Measurements from ENCODE around the gene YIPF7.

The YIPF7 gene

DNA sequence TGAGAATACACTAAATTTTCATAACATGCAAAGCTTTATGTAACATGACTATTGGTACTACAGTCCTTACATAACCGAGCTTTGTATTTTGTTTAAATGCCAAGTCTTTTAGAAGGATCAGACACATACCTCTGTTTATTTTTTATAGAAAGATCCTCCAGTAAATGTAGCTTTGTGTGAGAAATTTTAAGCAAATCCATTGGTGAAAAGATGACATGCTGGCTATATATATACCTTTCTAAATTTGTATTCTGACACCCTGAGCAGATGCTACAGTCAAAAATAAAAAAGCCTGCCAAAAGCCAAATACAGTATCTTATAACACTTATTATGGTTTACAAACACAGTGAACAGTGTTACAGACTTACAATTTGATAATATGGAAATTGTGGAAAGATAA lies at the start of gene YIPF7:
YIPF7 (minus strand) TSS at position 201 of the 400 bp plus-strand sequence. CDS start 1,525 bp downstream, outside the sequence.
- no peak for DNase-seq (ENCODE audit: low read depth in 2 of 2)

DNA sequence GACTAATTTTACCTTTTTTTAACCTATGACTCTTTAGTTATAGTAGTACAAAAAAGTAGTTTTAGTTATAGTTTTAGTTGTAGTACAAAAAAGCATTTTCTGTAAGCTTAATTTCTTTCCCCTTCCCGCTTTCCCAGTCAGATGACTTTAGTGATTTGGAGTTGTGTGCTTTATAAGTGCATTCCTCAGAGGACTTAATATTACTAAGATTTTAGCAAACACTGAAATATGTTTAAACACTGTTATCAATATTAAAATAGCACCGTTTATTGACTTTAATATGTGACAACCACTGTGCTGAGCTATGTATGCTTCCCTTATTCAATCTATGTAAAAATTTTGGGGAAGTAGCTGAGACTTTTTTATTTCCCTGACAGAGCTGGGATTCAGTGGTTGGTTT lies 49.6 kb upstream of the YIPF7 start:
- DNase-seq (ENCODE audit: low read depth in 2 of 2), result no peak

DNA sequence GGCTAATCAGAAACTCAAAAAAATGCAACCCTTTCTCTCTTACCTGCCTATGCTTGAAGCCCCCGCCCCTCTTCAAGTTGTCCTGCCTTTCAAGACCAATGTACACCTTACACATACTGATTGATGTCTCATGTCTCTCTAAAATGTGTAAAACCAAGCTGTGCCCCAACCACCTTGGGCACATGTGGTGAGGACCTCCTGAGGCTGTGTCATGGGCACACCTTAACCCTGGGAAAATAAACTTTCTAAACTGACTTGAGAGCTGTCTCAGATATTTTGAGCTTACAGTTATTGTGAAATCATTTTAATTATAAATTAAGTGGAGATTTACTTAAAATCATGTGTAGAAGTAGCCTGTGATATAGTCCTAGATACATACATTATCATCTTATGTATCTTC lies 49.0 kb upstream of the YIPF7 start:
- DNase-seq (ENCODE audit: low read depth in 2 of 2), result no peak

DNA sequence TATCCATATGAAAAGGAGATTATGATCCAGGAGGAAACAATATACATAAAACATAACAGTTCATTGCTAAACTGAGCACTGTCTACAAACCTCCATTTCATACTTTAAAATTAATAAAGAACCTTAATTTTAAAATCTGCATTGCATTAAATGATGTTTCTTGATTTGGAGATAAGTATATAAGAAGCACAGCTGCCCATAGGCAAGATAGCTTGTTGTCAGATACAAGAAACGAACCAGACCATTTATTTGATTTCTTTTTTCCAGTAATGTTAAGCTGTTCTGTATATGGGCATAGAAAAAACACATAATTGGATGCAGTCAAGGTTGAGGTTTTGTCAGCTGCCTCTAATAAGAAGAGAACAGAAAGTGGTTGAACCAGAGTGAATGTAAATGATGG lies 33.2 kb upstream of the YIPF7 start:
- DNase-seq (ENCODE audit: low read depth in 2 of 2), result no peak

DNA sequence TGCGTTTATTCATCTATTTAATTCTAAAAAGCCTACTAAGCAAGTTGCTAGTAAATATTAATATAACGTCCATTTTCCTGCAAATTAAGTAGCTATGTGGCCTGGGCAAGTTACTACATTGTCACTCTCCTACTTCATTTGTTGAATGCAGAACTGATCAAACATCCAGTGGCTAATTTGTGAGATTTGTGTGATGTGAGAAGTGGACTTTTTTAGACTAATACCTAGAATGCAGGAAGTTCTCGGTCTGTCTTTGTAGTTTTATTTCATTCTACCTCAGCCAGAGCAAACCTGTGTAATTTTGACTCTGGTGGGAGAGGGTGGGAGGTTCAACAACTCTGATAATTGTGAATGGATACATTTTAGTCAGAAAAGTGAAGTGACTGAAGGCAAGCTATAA lies 27.6 kb upstream of the YIPF7 start:
- DNase-seq (ENCODE audit: low read depth in 2 of 2), result no peak

DNA sequence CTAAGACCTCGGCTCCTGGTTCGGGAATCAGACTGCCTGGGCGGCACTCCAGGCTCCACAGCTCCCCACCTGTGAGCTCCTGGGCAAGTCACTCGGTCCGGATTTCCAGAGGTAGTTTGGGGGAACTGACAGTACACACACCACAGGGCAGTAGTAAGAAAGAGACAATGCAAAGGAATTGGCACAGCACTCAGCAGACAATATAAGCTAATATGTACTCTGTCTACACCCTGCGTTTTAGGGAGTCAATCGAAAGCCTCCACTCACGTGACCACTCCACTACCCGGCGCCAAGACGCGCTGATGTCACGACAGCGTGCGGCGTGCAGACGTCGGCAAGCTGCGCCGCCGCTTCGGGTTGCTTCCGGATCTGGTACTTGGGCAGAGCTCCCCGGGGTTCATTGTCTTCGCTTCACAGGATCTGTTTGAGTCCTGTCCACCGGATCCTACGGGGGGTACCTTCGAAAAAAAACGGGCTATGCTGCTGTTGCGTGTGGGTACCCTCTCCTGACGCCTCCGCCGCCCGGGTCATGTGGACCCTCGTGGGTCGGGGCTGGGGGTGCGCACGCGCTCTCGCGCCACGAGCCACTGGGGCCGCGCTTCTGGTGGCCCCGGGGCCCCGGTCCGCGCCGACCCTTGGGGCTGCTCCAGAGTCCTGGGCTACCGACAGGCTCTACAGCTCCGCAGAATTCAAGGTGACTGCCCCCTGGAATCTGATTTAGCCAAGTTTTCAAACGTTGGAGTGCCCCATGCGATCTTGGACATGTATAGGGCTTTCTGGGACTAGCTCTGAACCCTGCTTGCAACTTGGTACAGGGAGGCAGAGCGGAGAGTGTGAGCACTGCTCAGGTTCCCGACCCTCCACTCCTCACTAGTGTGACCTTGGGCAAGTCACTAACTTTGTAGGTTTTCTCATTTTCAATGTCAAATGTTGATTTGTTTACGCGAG lies 26.9 kb upstream of the YIPF7 start, which contains the start of gene GUF1:
GUF1 (plus strand) TSS at position 327 of the 948 bp plus-strand sequence; CDS start at position 530, 203 bp downstream.
- DNase-seq (ENCODE audit: low read depth in 2 of 2), result peak; percentile 78 to 87

DNA sequence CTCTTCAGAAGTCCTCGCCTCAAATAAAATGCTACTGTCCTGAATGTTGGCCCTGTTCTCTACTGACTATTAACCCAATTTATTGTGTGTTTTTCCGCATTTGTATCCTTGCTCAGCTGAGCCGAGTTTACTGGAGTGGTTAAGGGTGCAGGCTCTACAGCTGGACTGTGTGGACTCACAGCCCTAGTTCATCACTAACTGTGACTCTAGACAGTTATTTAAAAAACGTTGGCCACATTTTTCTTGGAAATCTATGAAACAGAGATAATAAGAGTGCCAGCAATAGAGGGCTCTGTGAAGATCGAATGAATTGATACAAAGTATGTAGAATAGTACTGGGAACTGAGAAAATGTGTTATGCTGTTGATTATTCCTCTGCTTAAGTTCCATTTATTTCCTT lies 23.9 kb upstream of the YIPF7 start:
- no peak for DNase-seq (ENCODE audit: low read depth in 2 of 2)

DNA sequence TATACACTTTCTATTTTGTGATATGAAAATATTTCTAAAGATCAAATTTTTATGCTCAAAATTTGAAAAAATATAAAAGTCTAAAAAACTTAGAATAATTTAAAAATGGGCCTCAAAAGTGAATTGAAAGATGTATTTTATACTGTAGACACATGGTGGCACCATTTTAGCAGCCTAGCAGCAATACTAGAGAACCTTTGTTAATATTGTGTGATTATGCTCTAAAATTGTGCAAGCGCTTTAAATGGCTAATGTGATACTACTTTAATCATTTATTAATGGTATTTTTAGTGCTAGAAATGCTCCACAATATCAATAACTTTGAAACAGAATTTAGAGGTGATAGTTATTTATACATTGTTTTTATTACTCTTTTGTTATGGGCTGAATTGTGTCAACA lies 23.0 kb upstream of the YIPF7 start:
- DNase-seq (ENCODE audit: low read depth in 2 of 2), result no peak

DNA sequence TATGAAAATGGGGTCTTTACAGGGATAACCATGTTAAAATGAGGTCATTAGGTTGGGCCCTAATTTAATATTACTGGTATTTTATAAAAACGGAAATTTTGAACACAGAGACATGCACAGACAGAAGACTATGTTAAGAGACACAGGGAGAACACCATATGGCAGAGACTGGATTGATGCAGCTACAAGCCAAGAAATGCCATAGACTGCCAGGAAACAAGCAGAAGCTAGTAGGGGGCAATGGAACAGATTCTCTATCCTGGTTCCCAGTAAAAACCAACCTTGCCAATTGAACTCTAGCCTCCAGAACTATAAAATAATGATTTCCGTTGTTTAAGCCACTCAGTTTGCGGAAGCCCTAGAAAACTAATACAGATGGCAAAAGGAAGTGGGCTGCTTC lies 20.2 kb upstream of the YIPF7 start:
- DNase-seq (ENCODE audit: low read depth in 2 of 2), result no peak

DNA sequence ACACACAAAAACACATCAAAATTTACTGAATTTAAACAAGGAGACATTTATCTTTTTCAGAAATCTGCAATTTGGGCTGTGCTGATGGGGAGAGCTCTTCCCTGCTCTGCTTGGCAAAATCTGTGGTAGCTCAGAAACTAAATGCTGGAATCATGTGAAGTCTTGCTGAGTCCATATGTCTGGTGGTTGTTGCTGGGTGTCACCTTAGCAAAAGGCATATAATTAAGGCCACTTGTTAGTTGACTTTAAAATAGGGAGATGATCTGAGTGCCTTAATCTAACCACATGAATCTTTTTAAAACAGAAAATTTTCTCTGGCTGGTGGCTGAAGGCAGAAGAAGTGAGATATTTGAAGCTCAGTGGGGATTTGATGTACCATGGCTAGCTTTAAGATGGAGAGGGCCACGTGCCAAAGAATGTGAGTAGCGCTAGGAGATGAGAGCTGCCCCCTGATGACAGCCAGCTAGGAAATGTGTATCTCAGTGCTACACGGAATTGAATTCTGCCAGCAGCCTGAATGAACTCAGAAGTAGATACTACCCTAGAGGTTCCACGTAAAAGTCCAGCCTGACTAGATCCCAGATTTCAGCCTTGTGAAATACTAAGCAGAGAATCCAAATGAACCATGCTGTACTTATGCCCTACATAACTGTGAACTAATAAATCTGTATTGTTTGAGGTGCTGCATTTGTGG lies 19.2 kb upstream of the YIPF7 start:
- no peak for DNase-seq (ENCODE audit: low read depth in 2 of 2)

DNA sequence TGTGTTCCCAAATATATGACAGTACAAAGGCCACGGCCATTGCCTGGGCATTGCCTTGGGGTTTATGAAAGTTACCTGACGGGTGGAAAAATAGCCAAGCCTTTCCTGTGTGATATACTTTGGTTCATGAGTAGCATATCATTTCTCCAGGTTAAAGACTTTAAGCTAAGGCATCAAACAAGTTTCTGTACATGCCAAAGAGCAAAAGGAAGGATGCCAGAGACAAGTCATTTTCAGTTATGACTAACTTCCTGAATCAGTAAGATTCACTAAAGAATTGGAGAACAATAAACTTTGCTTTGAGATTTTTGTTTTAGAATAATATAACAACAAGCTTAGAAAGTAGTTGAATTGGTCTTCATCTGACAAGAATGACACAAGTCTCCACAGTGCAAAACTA lies 17.1 kb upstream of the YIPF7 start:
- no peak for DNase-seq (ENCODE audit: low read depth in 2 of 2)

DNA sequence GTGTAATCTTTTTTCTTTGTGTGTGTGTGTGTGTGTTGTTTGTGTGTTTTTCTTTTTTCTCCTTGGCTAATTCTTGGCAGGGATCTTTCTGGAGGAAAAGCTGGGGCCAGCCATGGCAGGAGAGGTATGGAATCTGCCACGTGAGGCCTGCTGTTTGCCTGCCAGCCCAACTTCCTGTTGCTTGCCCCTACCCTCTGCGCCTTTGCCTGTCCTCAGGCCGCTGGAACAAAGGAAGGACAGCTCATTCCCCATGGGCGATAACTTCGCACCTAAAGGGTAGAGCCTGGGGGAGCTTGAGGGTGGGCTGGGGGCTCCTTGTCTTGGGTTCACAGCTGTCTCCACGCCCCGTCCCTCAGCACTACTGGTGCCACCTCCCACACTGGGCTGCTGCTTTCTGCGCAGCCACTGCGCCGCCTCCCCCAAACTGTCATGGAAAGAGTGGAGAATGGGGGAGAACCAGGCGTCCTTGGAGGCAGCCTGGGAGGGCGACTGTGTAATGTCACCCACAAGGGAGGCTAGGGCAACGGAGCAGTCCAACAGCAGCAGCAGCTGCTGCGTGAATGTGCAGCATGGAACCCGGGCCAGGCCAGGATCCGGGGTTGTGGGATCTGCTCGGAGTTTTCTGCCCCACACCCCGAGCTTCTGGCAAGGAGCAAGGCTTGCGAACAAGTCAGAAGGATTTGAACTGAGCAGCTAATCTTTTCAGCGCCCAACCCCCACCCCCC lies 12.3 kb upstream of the YIPF7 start:
- no peak for DNase-seq (ENCODE audit: low read depth in 2 of 2)

DNA sequence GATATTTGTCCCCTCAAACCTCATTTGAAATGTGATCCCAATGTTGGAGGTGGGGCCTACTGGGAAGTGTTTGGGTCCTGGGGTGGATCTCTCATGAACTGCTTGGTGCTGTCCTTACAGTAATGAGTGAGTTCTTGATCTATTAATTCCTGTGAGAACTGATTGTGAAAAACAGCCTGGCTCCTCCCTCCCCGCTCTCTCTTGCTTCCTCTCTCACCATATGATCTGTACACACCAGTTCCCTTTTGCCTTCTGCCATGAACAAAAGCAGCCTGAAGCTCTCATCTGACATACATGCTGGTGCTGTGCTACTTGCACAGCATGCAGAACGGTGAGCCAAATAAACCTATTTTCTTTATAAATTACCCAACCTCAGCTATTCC lies 11.2 kb upstream of the YIPF7 start:
- DNase-seq (ENCODE audit: low read depth in 2 of 2), result no peak

DNA sequence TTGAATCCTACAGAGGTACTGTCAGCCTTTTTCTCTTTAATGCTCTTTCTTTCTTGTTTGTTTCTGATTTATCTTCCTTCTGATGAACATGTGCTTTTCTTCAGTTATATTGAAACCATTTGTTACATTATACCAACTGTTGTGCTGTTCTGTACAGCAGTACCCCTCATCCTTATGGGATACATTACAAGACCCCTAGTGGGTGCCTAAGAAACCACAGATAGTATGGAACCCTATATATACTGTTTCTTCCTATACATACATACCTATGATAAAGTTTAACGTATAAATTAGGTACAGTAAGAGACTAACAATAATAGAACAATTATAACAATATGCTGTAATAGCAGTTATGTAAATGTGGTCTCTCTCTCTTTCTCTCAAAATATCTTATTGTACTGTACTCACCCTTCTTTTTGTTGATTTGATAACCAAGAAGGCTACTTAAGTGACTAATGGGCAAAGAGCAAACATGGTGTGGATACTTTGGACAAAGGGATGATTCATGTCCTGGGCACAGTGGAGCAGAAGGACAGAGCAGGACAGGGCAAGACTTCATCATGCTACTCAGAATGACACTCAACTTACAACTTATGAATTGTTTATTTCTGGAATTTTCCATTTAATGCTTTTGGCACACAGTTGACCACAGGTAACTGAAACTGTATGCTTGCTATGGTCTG lies 10.7 kb upstream of the YIPF7 start:
- DNase-seq (ENCODE audit: low read depth in 2 of 2), result no peak

DNA sequence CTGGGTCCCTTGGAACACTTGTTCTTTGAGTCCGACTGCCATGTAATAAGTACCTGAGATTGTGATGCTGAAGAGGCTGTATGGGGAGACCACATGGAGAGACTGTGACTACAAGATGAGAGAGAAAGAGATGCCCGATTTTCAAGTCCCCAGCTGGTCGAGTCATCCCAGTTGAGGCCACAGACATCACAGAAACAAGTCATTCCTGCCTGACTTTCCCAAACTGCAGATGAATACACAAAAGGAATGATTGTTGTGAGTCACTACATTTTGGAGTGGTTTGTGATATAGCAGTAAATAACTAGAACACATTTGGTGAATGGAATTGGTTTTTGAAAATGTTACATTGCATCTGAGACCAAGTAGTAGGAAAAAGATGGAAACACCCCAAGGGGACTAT lies 9.0 kb upstream of the YIPF7 start:
- no peak for DNase-seq (ENCODE audit: low read depth in 2 of 2)

DNA sequence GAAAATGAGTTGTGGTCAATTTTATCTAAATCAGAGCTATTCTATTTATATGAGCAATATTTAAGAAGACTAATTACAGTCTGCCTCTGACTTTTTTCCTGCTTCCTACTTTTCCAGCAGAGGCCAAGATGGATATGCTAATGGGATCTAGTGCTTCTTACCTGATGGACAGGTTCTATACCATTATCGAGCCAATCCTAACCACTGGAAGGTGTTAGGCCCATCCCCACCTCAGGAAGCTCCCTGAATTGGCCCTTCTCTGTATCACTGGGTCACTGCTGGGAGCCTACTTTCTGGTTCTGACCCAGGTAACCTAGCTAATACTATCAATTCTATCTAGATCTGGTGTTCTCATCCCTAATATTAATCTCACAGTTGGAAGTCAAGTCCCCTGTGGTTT lies 577 bp upstream of the YIPF7 start:
- no peak for DNase-seq (ENCODE audit: low read depth in 2 of 2)

DNA sequence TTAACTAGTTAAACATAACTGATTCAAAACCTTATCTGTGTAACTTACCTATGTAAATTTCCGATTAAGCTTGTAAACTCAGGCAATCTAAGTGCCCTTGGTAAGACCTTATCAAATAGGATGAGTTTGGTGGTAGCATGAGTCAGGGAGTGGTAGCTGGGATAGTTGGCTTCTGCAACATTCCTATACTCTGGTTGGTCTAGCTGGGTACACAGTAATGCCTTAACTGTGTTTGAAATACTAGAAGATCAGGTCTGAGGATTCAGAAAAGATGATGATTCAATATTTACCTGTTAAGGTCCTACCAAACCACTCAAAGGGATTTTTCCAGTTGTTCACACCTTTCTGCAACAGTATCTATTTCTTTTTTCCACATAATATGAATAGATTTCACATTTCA lies 5.3 kb downstream of the YIPF7 start:
- DNase-seq (ENCODE audit: low read depth in 2 of 2), result no peak

DNA sequence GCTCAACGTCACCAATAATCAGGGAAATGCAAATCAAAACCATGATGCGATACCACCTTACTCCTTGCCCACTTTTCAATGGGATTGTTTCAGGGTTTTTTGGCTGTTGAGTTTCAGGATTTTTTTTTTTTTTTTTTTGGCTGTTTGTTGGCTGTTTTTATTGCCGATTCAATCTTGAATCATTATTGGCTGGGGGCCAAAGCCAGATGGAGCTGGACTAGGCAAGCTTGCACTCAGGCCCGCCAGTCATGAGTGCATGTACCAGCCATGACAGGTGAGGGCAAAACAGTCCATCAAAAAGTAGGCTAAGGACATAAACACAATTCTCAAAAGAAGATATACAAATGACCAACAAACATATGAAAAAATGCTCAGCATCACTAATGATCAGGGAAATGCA lies 13.3 kb downstream of the YIPF7 start:
- DNase-seq (ENCODE audit: low read depth in 2 of 2), result no peak

DNA sequence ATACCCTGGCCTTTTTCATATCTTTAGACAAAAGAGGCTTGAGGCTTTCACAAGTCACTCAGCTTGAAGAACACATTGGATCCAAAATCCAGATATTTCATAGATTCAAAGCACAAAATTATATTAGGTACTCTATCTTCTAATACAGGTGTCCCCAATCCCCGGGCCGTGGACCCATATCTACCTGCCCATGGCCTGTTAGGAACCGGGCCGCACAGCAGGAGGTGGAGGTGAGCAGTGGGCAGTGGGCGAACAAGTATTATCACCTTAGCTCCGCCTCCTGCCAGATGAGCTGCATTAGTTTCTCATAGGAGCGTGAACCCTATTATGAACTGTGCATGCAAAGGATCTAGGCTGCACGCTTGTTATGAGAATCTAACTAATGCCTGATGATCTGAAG lies 18.7 kb downstream of the YIPF7 start:
- no peak for DNase-seq (ENCODE audit: low read depth in 2 of 2)

DNA sequence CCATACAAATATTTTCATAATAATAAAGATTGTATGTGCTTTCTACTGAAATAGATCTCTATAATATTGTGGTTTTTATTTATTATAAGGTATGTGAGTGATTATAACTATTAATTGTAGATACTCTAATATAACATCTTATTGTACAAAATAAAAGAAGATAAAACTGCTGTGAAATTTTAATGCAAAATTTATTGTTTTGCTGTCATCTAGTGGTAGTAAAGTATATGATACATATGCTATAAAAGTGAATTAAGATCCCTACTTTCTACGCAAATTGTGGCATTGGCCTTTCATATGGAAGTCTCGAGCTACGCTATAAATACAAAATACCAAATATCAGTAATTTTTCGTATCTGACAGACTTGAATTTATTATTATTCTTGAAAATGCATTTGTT lies 19.3 kb downstream of the YIPF7 start:
- no peak for DNase-seq (ENCODE audit: low read depth in 2 of 2)

DNA sequence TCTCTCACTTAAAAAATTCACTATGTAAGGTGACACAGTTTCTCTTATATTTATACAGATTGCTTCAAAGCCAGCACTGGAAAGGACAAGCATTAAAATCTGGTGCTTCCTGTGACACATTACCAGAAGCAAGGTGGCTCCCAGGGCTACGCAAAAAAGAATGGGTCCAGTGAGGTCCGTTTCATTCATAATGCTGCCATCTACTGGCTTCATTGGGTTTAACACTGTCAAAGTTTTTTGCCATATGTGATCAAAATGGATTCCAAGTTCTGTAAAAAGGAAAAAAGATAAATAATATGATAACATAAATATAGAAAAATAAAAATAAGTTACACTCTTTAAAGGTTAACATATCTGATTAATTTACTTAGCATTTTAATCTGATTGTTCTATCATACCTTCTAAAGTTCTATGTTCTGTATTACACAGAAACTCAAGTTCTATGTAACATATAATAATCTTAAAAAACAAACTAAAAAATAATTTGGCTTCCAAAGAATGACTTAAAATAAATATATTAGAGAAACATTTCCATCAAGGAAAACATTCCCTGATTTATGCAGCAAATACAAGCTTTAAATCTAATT lies 22.1 kb downstream of the YIPF7 start:
- no peak for DNase-seq (ENCODE audit: low read depth in 2 of 2)

Measured in stimulated activated CD8-positive, alpha-beta memory T cell treated with anti-CD3 and anti-CD28 coated beads, Interleukin-7, amount 100 ng/mL, for 4 hours (primary cell).